DOHH2 (cell line): Measurements from ENCODE around the gene ZNF865.

Experiments
- H3F3A ChIP-seq: fragments of 200-600 bp; sonication (generic), shearing (Covaris generic); 2 replicates; pipeline ENCODE4 v1.6.0; 2016; ENCODE audit warnings: antibody characterized with exemption, mild to moderate bottlenecking; ENCODE audit not compliant: control insufficient read depth, insufficient read depth
- H3K27ac ChIP-seq: fragments of 200-600 bp; sonication (generic); 2 replicates; pipeline ENCODE4 v1.5.1; 2014; ENCODE audit warnings: low read depth, mild to moderate bottlenecking, low read length, moderate library complexity
- H3K27me3 ChIP-seq: fragments of 200-600 bp; sonication (generic); 2 replicates; pipeline ENCODE4 v1.6.1; 2014; ENCODE audit warnings: mild to moderate bottlenecking, low read length, mixed read lengths; ENCODE audit not compliant: control insufficient read depth
- H3K36me3 ChIP-seq: fragments of 200-600 bp; sonication (generic); 2 replicates; pipeline ENCODE4 v1.6.1; 2014; ENCODE audit warnings: mild to moderate bottlenecking, low read length, moderate library complexity, mixed read lengths; ENCODE audit not compliant: control insufficient read depth
- H3K4me1 ChIP-seq: fragments of 200-600 bp; sonication (generic); 2 replicates; pipeline ENCODE4 v1.6.1; 2014; ENCODE audit warnings: mild to moderate bottlenecking, low read length, mixed read lengths; ENCODE audit not compliant: control insufficient read depth
- H3K4me2 ChIP-seq: fragments of 200-600 bp; sonication (generic); 2 replicates; pipeline ENCODE4 v1.6.0; 2014; ENCODE audit warnings: mild to moderate bottlenecking, low read length, moderate library complexity
- H3K4me3 ChIP-seq: fragments of 200-600 bp; sonication (generic); 2 replicates; pipeline ENCODE4 v1.5.1; 2014; ENCODE audit warnings: mild to moderate bottlenecking, low read length, mixed read lengths
- H3K79me2 ChIP-seq: fragments of 200-600 bp; sonication (generic); 2 replicates; pipeline ENCODE4 v1.6.1; 2014; ENCODE audit warnings: mild to moderate bottlenecking, low read length, mixed read lengths; ENCODE audit not compliant: control insufficient read depth
- H3K9me2 ChIP-seq: fragments of 200-600 bp; sonication (generic); replicated peaks from 2 replicates; pipeline ENCODE4 v1.6.1; 2014; ENCODE audit warnings: mild to moderate bottlenecking, low read length, mixed read lengths; ENCODE audit not compliant: control insufficient read depth
- H3K9me3 ChIP-seq: fragments of 200-600 bp; sonication (generic); 2 replicates; pipeline ENCODE4 v1.6.1; 2014; ENCODE audit warnings: antibody characterized with exemption, low read length, mixed read lengths; ENCODE audit not compliant: control insufficient read depth, insufficient read depth
- H4K20me1 ChIP-seq: fragments of 200-600 bp; sonication (generic); 2 replicates; pipeline ENCODE4 v1.6.0; 2014; ENCODE audit warnings: low read depth, mild to moderate bottlenecking, antibody characterized with exemption, low read length, moderate library complexity; ENCODE audit not compliant: control insufficient read depth, insufficient read depth
- EZH2phosphoT487 ChIP-seq: fragments of 200-600 bp; sonication (generic); IDR thresholded peaks from 2 replicates; pipeline ENCODE4 v1.6.1; 2017; ENCODE audit warnings: borderline replicate concordance, mild to moderate bottlenecking, antibody characterized with exemption, low read length, moderate library complexity, mixed read lengths
- TF ChIP-seq, protein P1 (sequence below): fragments of 200-600 bp; sonication (generic); IDR thresholded peaks from one replicate; pipeline ENCODE4 v1.5.1; 2014; ENCODE audit warnings: antibody characterized with exemption, mild to moderate bottlenecking, low read depth, low read length; ENCODE audit not compliant: poor library complexity, severe bottlenecking

ZNF865 gene

GRCh38 chr19:55611300-55611982, 6.0 kb downstream of the ZNF865 start:
- H3K9me2 ChIP-seq = no peaks in the 10 kb centered on the region
- H3K27ac ChIP-seq = no peak overlapping the region
- no peaks in the 10 kb centered on the region for H3K27me3 ChIP-seq
- H4K20me1 ChIP-seq = peaks cover 11% of the 10 kb centered on the region; the same call in 1 of the 2 replicates
- no peaks in the 10 kb centered on the region for H3F3A ChIP-seq
- H3K9me3 ChIP-seq = no peaks in the 10 kb centered on the region
- no peak overlapping the region for H3K4me2 ChIP-seq
- TF ChIP-seq, protein P1, sequence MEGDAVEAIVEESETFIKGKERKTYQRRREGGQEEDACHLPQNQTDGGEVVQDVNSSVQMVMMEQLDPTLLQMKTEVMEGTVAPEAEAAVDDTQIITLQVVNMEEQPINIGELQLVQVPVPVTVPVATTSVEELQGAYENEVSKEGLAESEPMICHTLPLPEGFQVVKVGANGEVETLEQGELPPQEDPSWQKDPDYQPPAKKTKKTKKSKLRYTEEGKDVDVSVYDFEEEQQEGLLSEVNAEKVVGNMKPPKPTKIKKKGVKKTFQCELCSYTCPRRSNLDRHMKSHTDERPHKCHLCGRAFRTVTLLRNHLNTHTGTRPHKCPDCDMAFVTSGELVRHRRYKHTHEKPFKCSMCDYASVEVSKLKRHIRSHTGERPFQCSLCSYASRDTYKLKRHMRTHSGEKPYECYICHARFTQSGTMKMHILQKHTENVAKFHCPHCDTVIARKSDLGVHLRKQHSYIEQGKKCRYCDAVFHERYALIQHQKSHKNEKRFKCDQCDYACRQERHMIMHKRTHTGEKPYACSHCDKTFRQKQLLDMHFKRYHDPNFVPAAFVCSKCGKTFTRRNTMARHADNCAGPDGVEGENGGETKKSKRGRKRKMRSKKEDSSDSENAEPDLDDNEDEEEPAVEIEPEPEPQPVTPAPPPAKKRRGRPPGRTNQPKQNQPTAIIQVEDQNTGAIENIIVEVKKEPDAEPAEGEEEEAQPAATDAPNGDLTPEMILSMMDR = no peak
- no peak for TF ChIP-seq EZH2phosphoT487
- no peak overlapping the region for H3K4me3 ChIP-seq
- peaks cover 67% of the 10 kb centered on the region for H3K79me2 ChIP-seq
- peaks cover 47% of the 10 kb centered on the region for H3K36me3 ChIP-seq
- H3K4me1 ChIP-seq = peaks cover 18% of the 10 kb centered on the region

DNA sequence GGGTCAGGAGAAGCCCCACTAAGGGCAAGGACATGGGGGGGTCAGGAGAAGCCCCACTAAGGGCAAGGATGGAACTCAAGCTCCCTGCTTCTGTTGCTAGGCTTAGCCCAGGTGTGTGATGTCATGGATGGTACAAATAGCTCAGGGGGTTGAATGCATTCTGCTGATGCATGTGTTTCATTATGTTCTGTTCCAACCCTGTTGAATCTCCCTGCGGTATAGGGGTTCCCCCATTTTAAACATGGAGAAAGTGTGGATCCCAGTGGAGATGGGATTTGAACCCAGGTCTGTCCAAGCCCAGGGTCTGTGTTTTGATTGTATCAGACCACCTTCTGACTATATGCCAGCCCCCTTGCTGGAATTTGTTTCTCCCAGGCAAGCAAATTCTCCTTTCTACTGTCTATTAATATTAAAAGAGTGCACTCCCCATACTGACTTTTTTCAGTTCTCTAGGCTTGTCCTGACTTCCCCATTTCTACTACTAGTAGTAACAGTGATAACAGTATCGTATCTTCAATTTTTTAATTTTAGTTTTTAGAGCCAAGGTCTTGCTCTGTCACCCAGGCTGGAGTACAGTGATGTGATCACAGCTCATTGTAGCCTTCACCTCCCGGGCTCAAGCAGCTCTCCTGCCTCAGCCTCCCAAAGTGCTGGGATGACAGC, 6.7 kb downstream of the ZNF865 start:
- H3K4me3 ChIP-seq = no peak overlapping the region
- peaks cover 7% of the 10 kb centered on the region; the same call in 1 of the 2 replicates for H4K20me1 ChIP-seq
- H3K4me2 ChIP-seq = no peak overlapping the region
- H3K27ac ChIP-seq = no peak overlapping the region
- peaks cover 11% of the 10 kb centered on the region for H3K4me1 ChIP-seq
- H3K27me3 ChIP-seq = no peaks in the 10 kb centered on the region
- H3K36me3 ChIP-seq = peaks cover 44% of the 10 kb centered on the region
- no peaks in the 10 kb centered on the region for H3K9me2 ChIP-seq
- H3K79me2 ChIP-seq = peaks cover 60% of the 10 kb centered on the region
- H3F3A ChIP-seq = no peaks in the 10 kb centered on the region
- TF ChIP-seq EZH2phosphoT487 = no peak
- TF ChIP-seq, protein P1 = no peak
- H3K9me3 ChIP-seq = no peaks in the 10 kb centered on the region

GRCh38 chr19:55613396-55613795, 7.9 kb downstream of the ZNF865 start:
- no peaks in the 10 kb centered on the region for H3F3A ChIP-seq
- H3K27ac ChIP-seq = no peak overlapping the region
- no peaks in the 10 kb centered on the region for H3K27me3 ChIP-seq
- peaks cover 43% of the 10 kb centered on the region for H3K36me3 ChIP-seq
- H3K4me1 ChIP-seq = peaks cover 7% of the 10 kb centered on the region
- peaks cover 47% of the 10 kb centered on the region for H3K79me2 ChIP-seq
- H3K4me3 ChIP-seq = no peak overlapping the region
- peaks cover 4% of the 10 kb centered on the region; the same call in 1 of the 2 replicates for H4K20me1 ChIP-seq
- no peaks in the 10 kb centered on the region for H3K9me2 ChIP-seq
- no peak overlapping the region for H3K4me2 ChIP-seq
- no peaks in the 10 kb centered on the region for H3K9me3 ChIP-seq
- TF ChIP-seq, protein P1 = no peak
- no peak for TF ChIP-seq EZH2phosphoT487
